ENCODE measurements around the gene ZC3H10. TPM values are rescaled to one million over a fixed set of nuclear protein-coding genes. Genes with fewer than 3 reads are reported as not detected.
"Not testable (repeated sequence)": the region's sequence is repeated elsewhere in the genome, so short reads cannot be mapped to it uniquely, and the experiment has no call there.

ZC3H10 gene
- total RNA-seq, 4 donors from 2014 or later: 3.1 to 9.1 (median 3.7) TPM

GRCh38 chr12:56116267-56117081 is 1.6 kb upstream of the ZC3H10 start, which contains the start of gene RPL41:
Gene RPL41 (plus strand): TSS chr12:56116633.
- Histone ChIP-seq H3K27me3 (no peaks in the 10 kb centered on the region), H3K4me1 (peaks cover 29 to 33% of the 10 kb centered on the region in 2 donors), H3K27ac (peak within 1 kb of the TSS; percentile 93 to 99 (median 98)), H3K36me3 (peaks cover 0 to 26% of the 10 kb centered on the region in 2 donors), H3K4me3 (peak within 1 kb of the TSS; percentile 82 to 94 (median 88)), H3K9me3 (no peaks in the 10 kb centered on the region)
- peak; percentile 90 to 94 for DNase-seq
- intact Hi-C loops (cut with DNase I; ENCODE audit: low total_unique reads): loop anchor here (1.0 to 5.0 kb wide), 7 partner anchors 12 to 1731 kb away; partner anchors contain the start of genes CD63, CNPY2, CTDSP2 and PA2G4
- peak; percentile 72 to 78 for ATAC-seq
- peak in 1 of 5 experiments; percentile 11 for TF ChIP-seq CTCF (IDR thresholded peaks at IDR 0.05 in 4 of 5, conservative IDR thresholded peaks at IDR 0.05 in 1 of 5)
- peak; percentile 95 to 97 for TF ChIP-seq POLR2A (IDR thresholded peaks at IDR 0.05)
- in situ Hi-C loops (cut with MboI; ENCODE audit: low sequenced_read_pairs in 4 of 4): loop anchor here in 1 of 4 donors (10.0 kb wide), 1 partner anchor 108 kb away; the partner anchor contains the start of genes NABP2 and RNF41

GRCh38 chr12:56117082-56117706 is 872 bp upstream of the ZC3H10 start:
- peak overlapping the region; percentile 93 to 99 (median 98) for H3K27ac ChIP-seq
- intact Hi-C loops (cut with DNase I; ENCODE audit: low total_unique reads): loop anchor here (2.0 to 5.0 kb wide), 6 partner anchors 74 to 1730 kb away; partner anchors contain the start of genes CD63, CNPY2, CTDSP2 and TIMELESS
- H3K9me3 ChIP-seq, ATAC-seq, H3K27me3 ChIP-seq, DNase-seq: not testable (repeated sequence)
- H3K4me1 ChIP-seq: peaks cover 35 to 40% of the 10 kb centered on the region in 2 donors
- peaks cover 0 to 23% of the 10 kb centered on the region in 2 donors for H3K36me3 ChIP-seq
- in situ Hi-C loops (cut with MboI; ENCODE audit: low sequenced_read_pairs in 4 of 4): loop anchor here in 1 of 4 donors (10.0 kb wide), 1 partner anchor 108 kb away; the partner anchor contains the start of genes NABP2 and RNF41
- H3K4me3 ChIP-seq: peak overlapping the region; percentile 82 to 94 (median 88)

- Histone ChIP-seq H3K27ac (peak overlapping the region; percentile 93 to 99 (median 98)), H3K27me3 (no peaks in the 10 kb centered on the region), H3K4me1 (peaks cover 44 to 55% of the 10 kb centered on the region in 2 donors), H3K4me3 (peak overlapping the region; percentile 77 to 94 (median 88)), H3K9me3 (no peaks in the 10 kb centered on the region), H3K36me3 (peaks cover 0 to 14% of the 10 kb centered on the region in 2 donors)
- peak in 1 of 2 donors; percentile 2 for ATAC-seq
- intact Hi-C loops (cut with DNase I; ENCODE audit: low total_unique reads) (loop anchor here (1.0 to 5.0 kb wide), 11 partner anchors 8 to 1728 kb away; partner anchors contain the start of genes ANKRD52, CD63, CNPY2 and CTDSP2), in situ Hi-C loops (cut with MboI; ENCODE audit: low sequenced_read_pairs in 4 of 4) (loop anchor here in 1 of 4 donors (10.0 kb wide), 1 partner anchor 106 kb away; the partner anchor contains the start of genes NABP2 and RNF41)
- DNase-seq: no peak
- TF ChIP-seq POLR2A (IDR thresholded peaks at IDR 0.05) (no peak), CTCF (IDR thresholded peaks at IDR 0.05 in 4 of 5, conservative IDR thresholded peaks at IDR 0.05 in 1 of 5) (no peak)
These were observed 757 bp downstream of the ZC3H10 start for GRCh38 chr12:56118688-56119357.

GRCh38 chr12:56119361-56119796 is 1.3 kb downstream of the ZC3H10 start:
- in situ Hi-C loops (cut with MboI; ENCODE audit: low sequenced_read_pairs in 4 of 4): loop anchor here in 1 of 4 donors (10.0 kb wide), 1 partner anchor 105 kb away; the partner anchor contains the start of genes NABP2 and RNF41
- H3K36me3 ChIP-seq: peaks cover 0 to 14% of the 10 kb centered on the region in 2 donors
- peak overlapping the region; percentile 77 to 94 (median 88) for H3K4me3 ChIP-seq
- TF ChIP-seq POLR2A (IDR thresholded peaks at IDR 0.05): no peak
- peak; percentile 86 to 91 (median 90) for TF ChIP-seq CTCF (IDR thresholded peaks at IDR 0.05 in 4 of 5, conservative IDR thresholded peaks at IDR 0.05 in 1 of 5)
- peak; percentile 55 for ATAC-seq
- H3K4me1 ChIP-seq: peaks cover 47 to 58% of the 10 kb centered on the region in 2 donors
- peak; percentile 84 to 90 for DNase-seq
- intact Hi-C loops (cut with DNase I; ENCODE audit: low total_unique reads): loop anchor here (1.0 to 5.0 kb wide), 9 partner anchors 8 to 1728 kb away; partner anchors contain the start of genes ANKRD52, CD63, CNPY2 and CTDSP2
- H3K9me3 ChIP-seq: no peaks in the 10 kb centered on the region
- H3K27ac ChIP-seq: peak overlapping the region; percentile 93 to 99 (median 98)
- no peaks in the 10 kb centered on the region for H3K27me3 ChIP-seq
